NCI-H2196 (cell line): ENCODE measurements around the gene APBB1IP.
"Not testable (repeated sequence)": the region's sequence is repeated elsewhere in the genome, so short reads cannot be mapped to it uniquely, and the experiment has no call there.

Experiments
- DNase-seq: peaks from one replicate; lab custom pipeline; 2025; ENCODE audit not compliant: unreplicated experiment; lab: John Stamatoyannopoulos, UW

APBB1IP gene

GRCh38 chr10:26550774-26551526 lies 112.8 kb downstream of the APBB1IP start:
- DNase-seq = no peak

DNA sequence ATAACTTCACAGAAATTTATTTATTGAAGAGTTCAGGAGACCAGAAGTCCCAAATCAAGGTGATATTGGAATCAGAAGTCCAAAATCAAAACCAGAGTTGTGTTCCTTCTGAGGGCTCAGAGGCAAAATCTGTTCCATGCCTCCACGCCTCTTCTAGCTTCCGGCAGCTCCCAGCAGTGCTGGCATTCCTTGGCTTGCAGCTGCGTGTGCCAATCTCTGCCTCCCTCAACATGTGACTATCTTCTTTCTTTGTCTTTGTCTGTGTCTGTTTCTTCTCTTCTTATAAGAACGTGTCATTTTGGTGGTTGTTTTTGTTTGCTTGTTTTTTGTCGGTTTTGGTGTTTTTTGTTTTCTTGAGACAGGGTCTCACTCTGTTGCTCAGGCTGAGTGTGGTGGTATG lies 116.1 kb downstream of the APBB1IP start:
- DNase-seq = no peak

- no peak for DNase-seq
Observed at GRCh38 chr10:26555719-26556368, 117.7 kb downstream of the APBB1IP start.

DNA sequence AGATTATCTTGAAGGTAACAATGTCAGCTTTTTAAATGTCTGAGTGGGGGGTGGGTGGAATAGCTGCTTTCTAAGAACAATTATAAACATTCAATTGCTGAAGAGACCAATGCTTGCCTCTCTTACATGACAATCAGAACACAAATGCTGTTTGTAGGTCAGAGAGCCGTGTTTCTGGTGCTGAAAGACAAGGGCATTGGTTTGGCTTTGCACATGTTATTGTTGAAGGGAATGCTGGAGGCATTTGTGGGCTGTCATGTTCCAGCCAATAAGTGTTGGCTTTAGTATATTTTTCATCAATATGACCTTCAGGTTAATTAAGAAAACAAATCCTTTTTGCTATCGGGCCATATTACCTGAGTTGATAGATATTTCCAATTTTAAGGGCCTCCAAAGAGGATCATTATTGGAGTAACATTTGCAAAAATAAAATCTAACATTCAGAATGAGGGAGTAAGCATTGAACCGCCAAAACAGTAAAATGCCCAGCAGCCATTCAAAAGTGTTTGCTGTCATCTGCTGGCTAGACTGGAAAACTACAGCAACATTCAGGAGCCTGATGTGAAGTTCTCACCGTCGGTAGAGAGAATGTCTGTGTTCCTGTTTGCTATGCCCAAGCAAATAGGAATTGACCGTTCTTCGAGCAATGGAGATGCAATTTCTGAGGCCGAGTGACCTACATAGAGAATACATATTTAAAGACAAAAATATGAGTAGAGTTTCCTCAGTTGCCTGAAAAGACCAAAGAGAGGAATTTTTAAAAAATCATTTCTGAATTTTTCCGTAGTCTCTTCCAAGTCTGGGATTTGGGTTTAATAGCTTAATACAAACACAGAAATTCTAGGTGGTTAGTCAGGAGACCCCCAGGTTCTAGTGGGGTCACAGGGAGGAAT lies 118.9 kb downstream of the APBB1IP start:
- DNase-seq = peak; percentile 34

- DNase-seq = no peak
Observed at GRCh38 chr10:26557641-26558014, 119.5 kb downstream of the APBB1IP start.

DNA sequence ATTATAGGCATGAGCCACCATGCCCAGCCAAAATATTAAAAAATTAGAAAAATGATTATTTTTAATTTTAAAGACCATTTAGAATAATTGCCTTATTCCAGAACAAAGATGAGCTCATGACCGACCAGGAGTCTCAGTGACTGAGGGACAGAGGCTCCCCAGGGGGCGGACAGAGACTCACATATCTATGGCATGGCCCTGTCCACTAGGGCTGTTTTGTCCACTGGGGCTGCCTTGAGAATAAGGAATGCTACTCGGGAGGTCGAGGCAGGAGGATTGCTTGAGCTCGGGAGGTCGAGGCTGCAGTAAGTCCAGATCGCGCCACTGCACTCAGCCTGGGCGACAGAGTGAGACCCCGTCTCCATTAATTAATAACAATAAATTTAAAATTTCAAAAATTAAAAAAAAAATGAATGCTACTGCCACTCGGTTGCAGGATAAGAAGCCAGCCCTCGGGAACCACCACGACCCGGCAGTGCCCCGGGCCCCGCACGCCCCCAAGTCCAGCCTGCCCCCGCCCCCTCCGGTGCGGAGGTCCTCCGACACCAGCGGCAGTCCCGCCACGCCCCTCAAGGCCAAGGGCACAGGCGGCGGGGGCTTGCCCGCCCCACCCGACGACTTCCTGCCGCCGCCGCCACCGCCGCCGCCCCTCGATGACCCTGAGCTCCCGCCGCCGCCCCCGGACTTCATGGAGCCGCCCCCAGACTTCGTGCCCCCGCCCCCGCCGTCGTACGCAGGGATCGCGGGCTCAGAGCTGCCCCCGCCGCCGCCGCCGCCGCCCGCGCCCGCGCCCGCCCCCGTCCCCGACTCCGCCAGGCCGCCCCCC lies 128.6 kb downstream of the APBB1IP start:
- peak; percentile 1 for DNase-seq

- DNase-seq = no peak
Observed at GRCh38 chr10:26567351-26567721, 129.2 kb downstream of the APBB1IP start.

GRCh38 chr10:26571655-26572054 lies 133.5 kb downstream of the APBB1IP start:
- no peak for DNase-seq

DNA sequence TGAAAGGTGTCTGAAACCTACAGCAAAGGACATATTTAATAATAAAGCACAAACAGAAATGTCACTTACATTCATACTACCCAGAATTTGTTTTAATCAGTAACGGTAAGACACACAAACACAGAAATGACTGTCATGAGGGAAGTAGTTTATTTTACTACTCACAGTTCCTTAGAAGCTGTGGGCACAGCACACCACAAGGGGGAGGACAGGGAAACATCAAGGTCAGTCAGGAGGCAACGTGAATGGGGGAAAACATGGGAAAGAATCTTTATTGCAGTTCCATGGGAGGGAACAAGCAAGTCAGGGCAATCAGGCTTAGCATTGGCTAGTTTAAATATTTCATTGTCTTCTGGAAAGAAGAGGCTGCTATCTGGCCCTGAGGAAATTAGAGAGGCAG lies 135.5 kb downstream of the APBB1IP start:
- DNase-seq = no peak

DNA sequence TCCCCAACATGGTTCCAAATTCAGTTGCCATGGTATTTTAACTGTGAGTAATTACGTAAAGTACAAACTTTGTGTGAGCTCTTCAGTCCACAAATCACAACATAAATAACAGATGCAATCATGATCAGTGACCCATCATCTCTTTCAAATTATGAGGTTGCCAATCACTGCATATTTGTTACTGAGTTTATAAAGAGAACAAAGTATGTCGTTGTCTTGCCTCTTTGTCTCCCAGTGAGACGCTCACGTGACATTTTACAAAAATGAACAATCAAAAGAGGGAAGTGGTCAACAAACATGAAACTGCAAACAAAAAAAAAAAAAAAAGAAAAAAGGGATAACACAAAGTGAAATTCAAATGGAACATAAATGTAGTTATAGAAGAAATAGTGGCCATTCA lies 136.6 kb downstream of the APBB1IP start:
- DNase-seq = no peak

DNA sequence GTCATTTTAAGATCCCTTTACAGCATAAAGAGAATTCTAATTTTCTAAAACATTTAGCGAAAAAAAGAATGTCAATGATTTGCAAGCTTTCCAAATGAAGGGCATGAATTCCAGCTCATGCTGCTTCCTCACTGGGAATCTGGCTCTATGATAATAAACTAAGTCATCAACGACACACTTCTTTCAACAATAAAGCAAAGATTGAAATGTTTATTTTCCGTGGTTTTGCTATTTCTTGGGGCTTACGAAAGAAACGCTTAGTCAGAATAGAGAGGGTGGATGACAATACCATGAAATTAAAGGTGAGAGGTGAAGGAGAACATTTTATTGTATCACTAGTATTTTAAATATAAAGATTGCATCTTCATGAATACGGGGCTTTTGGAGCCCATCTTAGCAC lies 140.2 kb downstream of the APBB1IP start:
- DNase-seq = not testable (repeated sequence)

DNA sequence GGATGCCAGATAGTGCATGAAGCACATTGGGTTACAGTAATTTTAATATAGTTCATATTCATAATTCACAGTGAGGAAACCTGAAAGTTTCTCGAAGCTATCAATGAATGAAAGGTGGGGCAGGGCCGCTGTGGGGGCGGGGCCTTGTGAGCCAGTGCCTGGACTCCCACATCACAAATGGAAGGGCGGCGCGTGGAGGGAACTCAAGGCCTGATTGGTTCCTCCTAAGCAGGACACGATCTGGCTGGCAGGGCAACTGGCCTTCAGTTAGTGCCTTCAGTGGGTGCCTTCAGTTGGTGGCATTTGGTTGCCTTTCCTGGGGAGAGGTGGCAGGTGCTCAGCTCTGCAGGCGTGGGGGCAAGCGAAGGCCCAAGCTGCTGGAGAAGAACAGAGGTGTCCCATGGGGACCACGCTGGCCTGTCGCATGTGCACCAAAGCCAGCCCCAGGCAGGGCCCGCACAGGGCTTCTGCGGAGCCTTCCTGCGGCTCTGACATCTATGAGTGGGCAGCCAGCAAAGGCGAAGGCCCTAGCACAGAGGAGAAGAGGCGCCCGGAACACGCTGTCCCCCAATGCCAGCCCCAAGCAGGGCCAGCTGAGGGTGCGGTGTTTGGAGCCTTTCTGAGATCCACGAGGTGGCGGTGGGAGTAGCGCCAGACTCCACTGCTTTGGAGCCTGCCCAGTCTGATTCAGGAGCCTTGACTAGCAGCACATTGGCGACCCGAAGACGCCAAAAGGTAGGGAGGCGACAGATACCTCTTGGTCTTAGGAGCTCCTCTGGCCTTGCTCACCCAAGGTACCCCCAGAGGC lies 141.3 kb downstream of the APBB1IP start:
- no peak for DNase-seq

- DNase-seq = no peak
Observed at GRCh38 chr10:26586211-26586610, 148.1 kb downstream of the APBB1IP start.

- DNase-seq = no peak
Observed at GRCh38 chr10:26588611-26589010, 150.5 kb downstream of the APBB1IP start.

- not testable (repeated sequence) for DNase-seq
Observed at GRCh38 chr10:26589813-26590212, 151.7 kb downstream of the APBB1IP start.

DNA sequence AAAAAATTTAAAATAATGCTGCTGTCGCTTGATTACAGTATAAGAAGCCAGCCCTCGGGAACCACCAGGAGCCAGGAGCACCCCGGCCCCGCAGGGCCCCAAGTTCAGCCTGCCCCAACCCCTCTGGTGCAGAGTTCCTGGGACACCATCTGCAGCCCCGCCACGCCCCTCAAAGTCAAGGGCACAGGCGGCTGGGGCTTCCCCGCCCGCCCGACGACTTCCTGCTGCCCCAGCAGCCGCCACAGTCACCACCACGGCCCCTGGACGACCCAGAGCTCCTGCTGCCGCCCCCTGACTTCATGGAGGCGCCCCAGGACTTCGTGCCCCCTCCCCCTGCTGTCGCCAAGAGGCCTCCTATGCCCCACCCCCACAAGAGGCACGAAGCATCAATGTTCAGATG lies 155.8 kb downstream of the APBB1IP start:
- DNase-seq = no peak

DNA sequence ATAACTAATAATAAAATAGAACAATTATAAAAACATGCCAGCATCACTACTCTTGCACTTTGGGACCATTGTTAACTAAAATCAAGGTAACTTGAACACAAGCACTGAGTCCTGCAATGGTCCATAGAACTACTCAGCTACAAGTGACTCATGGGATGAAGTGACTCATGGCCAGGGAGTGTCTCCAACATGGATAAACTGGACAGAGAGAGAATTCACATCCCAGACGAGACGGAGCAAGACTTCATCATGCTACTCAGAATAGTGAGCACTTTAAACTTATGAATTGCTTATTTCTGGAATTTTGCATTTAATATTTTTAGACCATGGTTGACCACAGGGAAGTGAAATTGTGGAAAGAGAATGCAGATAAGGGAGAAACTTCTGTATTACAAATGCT lies 165.1 kb downstream of the APBB1IP start:
- DNase-seq = not testable (repeated sequence)

- DNase-seq = not testable (repeated sequence)
Observed at GRCh38 chr10:26604320-26605093, 166.4 kb downstream of the APBB1IP start.

- DNase-seq = peak; percentile 0
Observed at GRCh38 chr10:26606389-26606877, 168.3 kb downstream of the APBB1IP start.
